GM18517 (cell line): Measurements from ENCODE around the gene FIGN.

Source experiments
- ATAC-seq: cut with Tn5 transposase; IDR thresholded peaks from one replicate; pipeline ENCODE4 v1.9.1; 2021; ENCODE audit warnings: mild to moderate bottlenecking, moderate library complexity; ENCODE audit not compliant: unreplicated experiment

FIGN gene

DNA sequence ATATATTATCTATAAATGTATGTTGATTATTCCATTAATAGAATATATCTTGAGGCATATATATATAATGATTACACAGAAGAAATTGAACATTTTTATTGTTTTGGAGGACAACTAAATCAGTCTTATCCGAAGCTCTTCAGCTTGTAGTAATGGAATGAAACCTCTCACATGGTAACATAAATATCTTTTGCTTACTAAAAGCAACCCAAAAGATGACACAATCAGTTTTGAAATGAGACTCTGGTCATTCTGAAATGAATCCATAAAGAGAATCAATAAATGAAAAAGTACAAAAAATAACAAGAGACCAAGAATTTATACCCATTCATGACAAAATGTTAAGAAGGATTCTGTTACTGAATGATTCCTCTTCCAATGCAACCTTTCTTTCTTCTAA, 110.2 kb downstream of the FIGN start:
- ATAC-seq, result no peak

DNA sequence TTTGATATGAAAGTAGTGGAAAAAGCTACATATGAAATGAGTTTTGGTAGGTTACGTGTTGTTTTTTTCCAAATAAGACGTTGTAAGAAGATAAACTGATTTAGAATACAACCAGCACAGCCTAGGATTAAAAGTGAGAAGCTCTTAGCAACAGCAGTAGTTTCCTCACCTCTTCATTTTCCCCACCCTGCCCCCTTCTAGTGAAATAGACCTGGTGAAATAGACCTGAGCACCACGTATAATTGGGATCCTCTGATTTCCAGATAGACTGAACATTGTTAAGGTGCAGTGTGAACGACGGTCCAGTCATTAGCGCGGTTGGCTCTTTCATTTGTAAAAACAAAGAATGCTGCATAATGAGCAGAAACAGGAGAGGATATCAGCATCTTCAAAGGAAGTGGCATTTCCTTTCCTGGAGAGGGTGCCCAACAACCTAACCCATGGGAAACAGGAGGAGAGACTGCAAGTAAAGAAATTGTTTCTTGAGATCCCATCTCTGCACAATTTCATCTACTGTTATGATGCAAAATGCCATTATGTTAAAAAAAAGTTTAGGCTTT, 114.3 kb downstream of the FIGN start:
- ATAC-seq, result no peak

- no peak for ATAC-seq
Measured at GRCh38 chr2:163617517-163617916, 118.3 kb downstream of the FIGN start.

DNA sequence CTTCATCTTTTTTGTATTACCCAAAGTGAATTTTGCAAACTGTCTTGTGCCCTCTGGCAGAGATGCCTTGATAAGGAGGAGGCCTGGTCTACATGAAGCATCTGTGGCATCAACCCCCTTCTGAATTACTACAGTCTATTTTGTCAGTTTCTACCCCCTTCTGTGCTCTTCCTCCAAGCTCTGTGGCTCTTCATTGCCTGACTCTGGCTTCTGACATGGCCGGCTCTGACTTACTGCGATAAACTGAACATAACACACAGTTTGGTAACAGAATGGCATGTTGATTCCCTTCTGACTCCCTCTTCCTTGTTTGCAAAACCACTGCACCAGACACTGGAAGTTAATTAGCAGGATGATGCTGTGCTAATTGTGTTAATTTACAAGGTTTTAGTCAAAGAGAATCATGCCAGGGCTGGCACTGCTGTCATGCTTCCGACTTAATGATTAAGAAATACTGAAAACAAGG, 122.5 kb downstream of the FIGN start:
- ATAC-seq, result no peak

DNA sequence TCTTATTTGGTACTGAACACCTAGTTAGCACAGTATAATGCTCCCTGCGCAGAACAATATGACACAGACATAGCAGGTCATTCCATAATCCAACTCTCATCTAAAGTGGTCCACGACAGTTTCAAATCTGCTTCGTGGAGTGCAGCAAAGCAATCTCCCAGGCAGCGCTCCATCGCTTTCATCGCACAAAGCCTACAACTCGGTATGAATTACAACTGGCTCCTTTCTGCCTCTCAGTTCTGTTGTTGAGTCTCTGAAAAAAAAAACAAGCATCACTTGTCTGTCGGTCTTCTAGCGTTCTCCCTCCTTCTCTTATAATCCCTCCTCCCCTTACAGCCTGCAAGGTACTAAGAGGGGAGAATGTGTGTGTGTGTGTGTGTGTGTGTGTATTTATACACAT, 123.5 kb downstream of the FIGN start:
- no peak for ATAC-seq

DNA sequence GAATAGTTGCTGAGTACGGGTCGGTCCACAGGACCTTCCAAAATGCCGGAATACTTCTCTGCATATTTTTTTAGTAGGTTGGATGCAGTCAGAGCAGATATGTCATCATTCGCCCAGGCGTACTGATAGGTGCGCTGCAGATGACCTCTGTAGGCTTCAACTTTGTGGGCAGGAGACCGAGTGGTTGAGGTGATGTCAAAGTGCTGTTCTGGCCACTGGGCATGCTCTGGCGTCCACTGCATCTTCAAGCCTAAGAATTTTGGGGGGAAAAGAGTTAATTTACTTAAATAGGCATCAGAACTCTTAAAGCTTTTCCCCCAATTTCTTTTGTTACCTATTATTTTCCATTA, 124.3 kb downstream of the FIGN start:
- no peak for ATAC-seq

DNA sequence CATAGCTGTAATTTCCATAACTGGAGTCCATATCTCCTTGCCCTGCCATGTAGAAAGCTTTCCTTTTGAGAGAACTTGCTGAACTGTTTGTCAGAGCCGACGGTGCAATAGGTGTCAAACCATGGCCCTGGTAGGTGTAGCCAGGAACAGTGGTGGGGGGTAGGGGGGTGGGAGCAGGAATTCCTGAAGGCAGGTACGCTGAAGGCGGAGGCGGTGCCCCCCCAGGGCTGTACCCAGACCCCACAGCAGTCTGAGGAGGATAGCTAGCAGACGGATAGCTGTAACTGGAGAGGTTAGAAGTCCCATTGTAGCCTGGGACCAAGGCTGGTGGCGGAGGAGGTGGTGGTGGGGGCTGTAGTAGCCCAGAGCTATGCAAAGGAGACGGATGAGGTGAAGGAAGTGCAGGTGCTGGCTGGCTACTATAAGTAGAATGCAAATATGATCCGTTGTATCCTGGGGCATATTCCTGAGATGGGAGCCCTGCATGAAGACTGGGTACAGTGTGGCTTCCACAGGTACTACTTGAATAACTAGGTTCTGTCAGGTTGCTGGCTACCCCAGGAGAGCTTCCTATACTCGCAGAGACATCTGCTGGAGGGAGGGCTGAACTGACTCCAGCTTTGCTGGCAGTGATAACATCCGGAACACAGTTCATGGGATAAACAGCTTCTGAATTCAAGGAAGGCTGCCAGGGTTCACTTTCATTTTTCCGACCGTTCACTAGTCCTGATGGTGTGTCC, 124.8 kb downstream of the FIGN start:
- no peak for ATAC-seq

DNA sequence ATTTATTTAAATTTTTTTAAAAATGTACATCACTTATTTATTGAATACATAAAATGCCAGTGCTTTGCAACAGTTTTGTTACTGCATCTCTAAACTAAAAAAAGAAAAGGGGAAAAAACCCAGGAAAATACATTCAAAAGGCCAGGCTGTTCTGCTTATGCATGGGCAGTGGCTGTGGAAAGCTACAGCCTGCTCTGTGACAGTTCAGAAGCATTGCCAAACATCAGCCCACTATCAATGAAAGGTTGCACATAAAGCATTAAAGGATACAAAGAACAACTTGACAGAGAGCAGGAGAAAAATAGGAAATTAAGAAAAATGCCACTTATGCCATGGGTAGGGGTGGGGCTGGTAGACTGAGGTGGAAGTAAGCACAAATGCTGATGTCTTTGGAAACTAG, 128.2 kb downstream of the FIGN start:
- no peak for ATAC-seq

GRCh38 chr2:163606878-163607277, 128.9 kb downstream of the FIGN start:
- ATAC-seq, result no peak

- no peak for ATAC-seq
Measured at GRCh38 chr2:163605779-163606178, 130.0 kb downstream of the FIGN start.

DNA sequence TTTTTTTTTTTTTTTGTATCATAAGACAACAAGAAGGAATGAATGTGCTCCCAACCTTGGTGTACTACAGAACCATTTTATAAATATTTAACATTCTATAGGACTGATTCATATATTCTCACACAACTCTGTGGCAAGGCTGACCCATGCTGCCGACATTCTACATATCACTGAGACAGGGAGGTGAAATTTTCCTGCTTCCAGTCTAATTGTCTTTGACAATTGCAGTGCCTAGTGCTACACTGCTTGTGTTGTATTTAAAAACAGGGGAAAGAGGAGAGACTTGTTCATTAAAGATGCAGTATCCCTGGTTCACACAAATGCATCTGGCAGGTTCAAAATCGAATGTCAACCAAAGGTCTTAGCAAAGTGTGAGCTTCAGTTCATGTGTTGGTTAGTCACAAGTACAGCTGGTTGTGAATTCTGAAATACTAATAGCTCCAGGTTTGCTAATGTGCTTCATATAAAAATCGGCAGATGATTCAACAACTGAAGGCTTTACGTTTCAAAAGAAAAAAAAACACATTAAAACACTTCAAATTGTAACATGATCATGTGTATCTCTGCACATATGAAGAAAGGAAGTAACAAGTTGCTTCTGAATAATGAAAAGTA, 130.8 kb downstream of the FIGN start:
- no peak for ATAC-seq

DNA sequence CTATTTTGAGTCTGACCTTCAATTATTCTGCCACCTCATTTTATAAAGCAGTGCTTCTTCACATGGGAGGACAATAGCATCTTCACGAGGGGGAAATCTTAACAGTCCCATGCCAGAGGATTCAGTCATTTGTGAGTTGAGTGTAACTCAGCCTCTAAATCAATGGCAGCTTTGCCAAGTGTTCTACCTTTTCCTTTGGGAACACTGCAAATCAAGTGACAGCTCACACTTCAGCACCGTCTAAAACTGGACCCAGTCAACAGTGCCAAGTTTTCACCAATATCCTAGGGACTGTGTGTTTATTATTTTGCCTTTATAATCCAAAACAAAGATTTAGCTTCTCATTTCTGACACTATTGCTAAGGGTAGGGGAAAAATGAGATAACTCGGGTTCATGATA, 133.6 kb downstream of the FIGN start:
- ATAC-seq, result no peak

DNA sequence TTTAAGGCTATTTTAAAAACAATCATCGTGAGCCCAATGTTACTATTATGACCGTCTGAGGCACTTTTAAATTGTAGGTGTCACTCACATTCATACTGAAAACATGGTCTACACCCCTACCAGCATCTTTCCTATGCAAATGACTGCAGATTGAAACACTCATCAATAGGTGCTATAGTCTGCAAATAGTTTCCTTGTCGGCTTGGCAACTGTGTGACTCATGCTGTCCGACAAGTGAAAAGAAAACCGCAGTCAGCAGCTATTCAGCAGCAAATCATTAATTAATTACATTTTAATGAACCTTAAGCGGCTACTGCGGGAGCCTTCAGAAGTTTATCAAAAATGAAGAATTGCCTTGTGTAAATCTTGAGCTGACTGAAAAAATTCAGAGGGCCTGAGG, 134.4 kb downstream of the FIGN start:
- ATAC-seq, result no peak

- ATAC-seq, result no peak
Measured at GRCh38 chr2:163600801-163601200, 135.0 kb downstream of the FIGN start.

DNA sequence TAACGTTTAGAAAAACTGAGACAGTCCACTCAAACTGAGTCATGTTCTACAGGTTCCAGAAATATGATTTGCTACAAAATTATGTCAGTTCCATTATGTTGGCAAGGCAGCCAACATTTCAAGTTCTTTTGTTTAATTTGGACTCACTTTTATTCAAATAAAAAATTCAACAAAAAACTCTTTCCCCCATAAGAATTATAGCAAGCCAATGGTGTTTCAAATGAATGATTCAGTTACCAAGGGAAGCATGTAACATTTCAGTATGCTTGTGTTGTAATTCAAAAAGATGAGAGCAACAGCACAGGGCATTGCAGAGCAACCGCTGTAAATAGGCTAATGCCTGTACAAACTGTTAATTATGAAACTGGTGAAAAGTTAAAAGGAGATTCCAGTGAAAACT, 140.8 kb downstream of the FIGN start:
- no peak for ATAC-seq

DNA sequence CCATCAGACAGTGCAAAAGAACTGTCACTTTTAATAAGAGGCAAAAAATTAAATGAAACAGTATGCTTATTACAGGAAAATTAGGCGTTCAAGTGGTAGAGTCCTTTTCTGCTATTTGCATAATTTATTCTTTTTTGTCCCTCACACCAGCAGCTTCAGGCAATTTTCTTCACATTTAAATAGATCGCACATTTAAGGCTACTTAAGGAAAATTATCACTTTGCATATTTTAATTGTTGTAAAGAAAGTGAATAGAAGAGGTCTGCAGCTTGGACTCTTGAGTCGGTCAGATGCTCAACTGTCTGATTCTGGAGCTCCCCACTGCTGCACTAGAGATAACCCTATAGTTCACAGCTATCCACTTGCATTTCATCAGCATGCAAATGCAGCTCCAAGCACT, 141.3 kb downstream of the FIGN start:
- ATAC-seq, result no peak

- ATAC-seq, result no peak
Measured at GRCh38 chr2:163593982-163594381, 141.8 kb downstream of the FIGN start.

- ATAC-seq, result no peak
Measured at GRCh38 chr2:163592954-163593622, 142.7 kb downstream of the FIGN start.

- no peak for ATAC-seq
Measured at GRCh38 chr2:163591461-163591860, 144.3 kb downstream of the FIGN start.

DNA sequence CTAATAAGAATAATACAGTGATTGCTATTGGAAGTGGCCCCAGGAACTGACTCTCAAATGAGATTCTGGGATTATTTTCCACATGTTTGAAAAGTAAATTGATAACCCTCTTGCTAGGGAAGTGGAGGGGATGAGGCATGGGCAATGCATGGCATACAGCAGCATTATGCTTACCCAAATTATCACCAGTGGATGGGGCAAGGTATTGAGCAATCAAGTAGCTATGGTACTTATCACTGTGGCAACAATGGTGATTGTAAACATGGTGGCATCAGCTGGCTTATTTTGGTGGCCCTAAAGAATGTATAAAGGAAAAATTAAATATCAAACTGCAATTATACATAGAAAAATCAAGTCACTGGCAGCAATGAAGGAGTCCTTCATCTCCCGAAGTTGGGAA, 155.1 kb downstream of the FIGN start:
- no peak for ATAC-seq

GRCh38 chr2:163574309-163574708, 161.5 kb downstream of the FIGN start:
- ATAC-seq, result no peak

GRCh38 chr2:163573652-163574051, 162.2 kb downstream of the FIGN start:
- ATAC-seq, result no peak
